NCI-H1436 (cell line): Measurements from ENCODE around the gene PLCG2.
"Not testable (repeated sequence)": the region's sequence is repeated elsewhere in the genome, so short reads cannot be mapped to it uniquely, and the experiment has no call there.

Experiments
- DNase-seq: peaks from one replicate; lab custom pipeline; 2025; lab: John Stamatoyannopoulos, UW

Gene PLCG2

DNA sequence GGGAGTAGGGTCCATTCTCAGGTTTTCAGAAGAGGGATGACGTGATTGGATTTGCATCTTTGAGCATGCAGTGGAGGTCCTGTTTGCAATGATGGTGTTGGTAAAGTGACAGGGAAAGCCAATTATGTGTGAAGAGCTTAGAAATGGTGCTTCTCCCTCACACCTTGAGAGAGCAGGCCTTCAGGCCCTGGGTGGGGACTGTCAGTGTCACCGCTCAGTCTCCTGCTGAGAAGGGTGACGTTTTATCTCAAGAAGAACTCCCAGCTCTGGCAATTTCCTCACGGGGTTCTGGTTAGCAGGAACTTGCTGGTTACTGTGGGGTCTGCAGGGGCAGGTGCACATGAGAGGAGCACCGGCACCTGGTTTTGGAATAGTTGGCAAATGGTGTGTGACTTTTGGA is 11.2 kb downstream of the PLCG2 start:
- DNase-seq = no peak

DNA sequence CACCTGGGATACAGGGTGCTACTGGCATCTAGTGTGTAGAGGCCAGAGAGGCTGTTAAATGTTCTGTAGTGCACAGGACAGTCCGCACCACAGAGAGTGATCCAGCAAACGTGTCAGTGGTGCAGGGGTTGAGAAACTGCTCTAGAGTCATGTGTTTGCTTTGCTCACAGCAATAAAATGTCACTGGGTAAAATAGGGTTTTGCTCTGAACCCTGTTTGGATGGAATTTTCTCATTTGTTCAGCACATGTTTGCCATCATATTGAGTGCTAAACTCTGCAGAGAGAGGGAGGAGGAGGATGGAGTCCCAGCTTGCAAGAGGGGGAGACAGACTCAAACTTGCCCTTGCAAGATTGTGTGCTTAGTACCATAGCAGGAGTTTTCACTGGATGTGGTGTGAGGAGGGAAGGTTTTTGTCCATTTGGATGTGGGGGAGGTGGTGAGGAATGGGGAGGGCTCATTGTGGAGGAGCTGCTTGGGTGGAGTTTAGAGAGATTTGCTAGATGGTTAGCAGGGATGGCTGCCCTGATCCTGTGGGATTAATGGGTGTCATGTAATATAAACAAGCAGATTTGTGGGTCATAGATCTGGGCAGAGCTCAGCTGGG is 11.8 kb downstream of the PLCG2 start:
- no peak for DNase-seq

DNA sequence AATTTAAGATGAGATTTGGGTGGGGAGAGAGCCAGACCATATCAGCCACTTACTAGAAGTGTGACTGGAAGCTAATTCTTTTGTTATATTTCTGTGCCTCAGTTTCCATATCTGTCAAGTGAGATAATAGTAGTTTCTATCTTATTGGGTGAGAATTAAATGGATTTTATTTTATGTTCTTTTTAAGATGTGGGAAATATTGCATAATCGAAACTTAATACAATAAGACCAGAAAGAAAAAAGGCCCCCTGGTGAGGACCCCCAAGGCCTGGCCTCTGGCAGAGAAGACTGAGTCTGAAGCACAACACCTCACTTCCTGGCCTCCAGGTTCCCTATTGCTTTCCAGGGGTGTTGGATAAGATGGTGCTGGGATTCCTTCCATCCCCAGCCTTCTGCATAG is 13.7 kb downstream of the PLCG2 start:
- DNase-seq = no peak

DNA sequence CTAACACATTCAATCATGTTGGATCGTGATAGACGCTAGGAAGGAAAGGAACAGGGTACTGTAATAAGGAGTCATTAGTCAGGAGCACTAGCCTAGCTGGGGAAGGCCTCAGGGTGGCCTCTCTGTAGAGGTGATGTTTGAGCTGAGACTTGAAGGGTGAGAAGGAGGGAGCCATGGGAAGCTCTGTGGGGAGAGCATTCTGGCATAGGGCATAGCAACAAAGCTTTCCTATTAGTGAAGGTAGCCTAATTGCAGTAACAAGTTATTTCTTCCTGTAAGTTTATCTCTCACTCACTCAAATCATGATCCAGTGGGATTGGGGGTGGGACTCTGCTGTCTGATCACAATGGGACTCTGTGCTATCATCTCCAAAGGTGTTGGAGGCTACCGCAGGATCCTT is 16.1 kb downstream of the PLCG2 start:
- DNase-seq = no peak

DNA sequence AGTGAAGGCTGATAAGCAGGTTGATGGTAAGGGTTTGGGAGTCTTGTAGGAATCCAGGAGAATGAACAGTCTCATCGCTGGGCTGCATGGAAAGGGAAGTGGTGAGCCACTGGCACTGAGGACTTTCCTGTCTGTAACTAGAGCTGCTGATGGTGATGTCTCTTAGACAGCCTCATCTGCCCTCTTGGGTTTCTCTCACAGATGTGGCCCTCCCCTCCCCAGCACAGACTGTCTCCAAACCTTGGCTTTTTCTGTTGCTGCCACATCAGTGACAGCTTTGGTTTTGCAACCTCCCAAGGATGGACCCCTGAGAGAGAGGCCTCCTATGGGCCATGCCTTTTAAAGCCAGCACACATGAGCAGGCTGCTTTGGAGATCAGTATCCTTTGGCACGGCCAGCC is 16.9 kb downstream of the PLCG2 start:
- no peak for DNase-seq

DNA sequence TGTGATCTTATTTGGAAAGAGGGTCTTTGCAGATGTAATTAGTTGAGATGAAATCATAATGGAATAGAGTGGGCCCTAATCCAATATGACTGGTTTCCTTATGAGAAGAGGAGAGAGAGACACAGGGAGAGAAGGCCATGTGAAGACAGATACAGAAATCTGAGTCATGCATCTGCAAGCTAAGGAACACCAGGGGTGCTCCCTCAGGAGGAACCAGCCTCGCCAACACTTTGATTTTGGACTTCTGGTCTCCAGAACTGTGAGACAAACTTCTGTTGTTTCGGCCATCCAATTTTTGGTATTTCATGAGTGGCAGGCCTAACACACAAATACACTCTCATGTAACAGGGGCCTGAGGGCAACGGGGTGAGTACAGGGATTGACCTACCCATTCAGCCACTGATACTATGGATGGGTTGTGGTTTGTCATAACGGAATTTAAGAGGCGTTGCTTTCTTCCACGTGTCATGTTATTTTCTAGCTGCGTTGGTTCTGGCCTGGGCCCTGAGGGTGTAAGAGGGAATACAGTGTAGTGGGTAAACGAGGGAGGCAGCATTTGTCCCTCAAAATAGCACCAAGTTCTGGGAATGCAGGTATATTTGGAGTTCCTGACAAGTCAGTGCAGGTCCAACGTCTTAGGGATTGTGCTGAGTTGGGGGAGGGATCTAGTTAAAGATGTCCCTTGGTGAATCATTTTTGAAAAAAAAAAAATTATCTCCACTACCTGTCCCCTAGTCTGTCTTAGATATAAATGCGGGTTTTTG is 17.7 kb downstream of the PLCG2 start:
- no peak for DNase-seq

DNA sequence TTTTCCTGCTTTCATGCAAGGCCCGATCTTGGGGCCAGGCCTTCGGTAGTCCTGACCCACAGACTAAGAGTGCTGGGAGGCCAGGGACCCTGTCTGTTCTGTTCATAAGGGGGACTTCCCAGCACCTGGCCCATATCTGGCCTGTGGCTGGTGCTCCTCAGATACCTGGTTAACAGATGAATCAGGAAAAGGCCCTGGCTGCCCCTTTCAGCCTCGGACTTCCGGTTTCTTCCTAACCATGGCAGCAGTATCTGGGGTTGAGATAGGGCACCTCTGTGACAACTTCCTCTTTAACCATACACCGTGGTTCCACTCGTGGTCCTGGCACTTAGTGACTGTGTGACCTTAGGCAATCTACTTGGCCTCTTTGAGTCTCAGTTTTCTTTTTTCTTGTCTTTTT is 18.4 kb downstream of the PLCG2 start:
- DNase-seq = no peak

DNA sequence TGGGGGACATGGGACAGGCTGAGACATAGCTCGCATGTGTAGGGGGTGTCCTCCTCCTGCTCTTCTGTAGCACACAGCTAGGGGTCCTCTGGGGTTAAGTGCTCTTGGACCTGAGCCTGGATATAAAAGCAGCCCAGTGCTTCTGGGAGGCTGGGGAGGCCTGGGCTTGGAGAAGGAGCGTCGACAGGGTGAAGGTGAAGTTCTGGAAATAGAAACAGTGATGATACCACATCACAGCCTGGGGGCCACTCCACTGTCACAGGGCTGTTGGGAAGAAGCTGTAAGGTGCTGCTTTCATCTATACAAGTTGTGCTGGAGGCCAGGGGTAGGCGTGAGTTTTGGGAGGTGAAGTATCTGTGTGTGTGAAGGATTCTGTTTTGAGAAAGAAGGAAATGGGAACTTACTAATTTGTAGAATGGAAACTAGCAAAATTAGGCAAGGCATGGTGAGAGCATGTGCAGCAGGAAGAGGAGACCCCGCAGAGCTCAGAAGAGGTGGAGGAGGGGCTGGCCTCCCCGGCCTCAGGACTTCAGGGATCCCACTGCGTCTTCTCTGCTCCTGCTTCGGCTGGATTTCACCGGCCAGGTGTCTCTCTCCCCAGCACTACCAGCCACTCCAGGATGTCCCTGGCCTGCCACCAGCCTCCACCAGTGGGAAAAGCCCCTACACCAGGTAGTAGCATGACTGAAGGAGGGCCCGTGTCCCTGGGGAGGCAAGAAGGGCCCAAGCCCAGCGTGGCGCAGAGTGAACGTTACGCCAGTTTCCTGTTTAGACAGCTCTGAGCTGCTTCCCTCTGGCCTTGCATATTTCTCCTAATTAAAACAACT is 19.4 kb downstream of the PLCG2 start:
- no peak for DNase-seq

DNA sequence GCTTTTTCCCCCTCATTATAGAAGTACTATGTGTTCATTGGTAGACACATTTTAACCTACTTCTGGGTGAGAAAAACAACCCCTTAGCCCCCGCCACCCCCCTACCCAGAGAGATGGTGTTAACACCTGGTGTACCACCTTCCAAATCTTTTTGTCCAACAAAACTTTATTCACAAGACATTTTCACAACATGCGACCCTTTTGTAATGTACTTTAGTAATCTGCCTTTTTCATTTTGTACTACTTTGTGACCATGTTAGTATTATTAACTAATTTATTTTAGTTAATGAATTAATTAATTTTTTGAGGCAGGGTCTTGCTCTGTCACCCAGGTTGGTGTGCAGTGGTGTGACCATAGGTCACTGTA is 20.0 kb downstream of the PLCG2 start:
- no peak for DNase-seq

DNA sequence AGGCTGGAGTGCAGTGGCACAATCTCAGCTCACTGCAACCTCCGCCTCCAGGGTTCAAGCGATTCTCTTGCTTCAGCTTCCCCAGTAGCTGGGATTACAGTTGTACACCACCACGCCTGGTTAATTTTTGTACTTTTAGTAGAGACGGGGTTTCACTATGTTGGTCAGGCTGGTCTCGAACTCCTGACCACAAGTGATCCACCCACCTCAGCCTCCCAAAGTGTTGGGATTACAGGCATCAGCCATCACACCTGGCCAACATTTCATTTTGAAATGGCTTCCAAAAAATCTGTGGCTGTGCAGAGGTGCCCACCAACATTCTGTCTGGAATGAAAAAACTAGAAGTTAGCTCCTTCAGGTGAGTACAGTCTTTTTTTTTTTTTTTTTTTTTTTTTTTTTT is 22.6 kb downstream of the PLCG2 start:
- DNase-seq = not testable (repeated sequence)

DNA sequence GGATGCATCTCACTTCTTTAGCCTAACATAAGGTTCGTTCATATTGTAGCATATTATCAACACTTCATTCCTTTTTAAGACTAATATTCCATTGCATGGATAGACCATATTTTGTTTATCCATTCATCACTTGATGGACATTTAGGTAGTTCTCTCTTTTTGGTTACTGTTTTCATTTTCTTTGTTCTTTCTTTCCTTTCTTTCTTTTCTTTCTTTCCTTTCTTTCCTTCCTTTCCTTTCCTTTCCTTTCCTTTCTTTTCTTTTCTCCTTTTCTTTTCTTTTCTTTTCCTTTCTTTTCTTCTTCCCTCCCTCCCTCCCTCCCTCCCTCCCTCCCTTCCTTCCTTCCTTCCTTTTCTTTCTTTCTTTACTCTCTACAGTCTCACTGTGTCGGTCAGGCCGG is 24.2 kb downstream of the PLCG2 start:
- no peak for DNase-seq

DNA sequence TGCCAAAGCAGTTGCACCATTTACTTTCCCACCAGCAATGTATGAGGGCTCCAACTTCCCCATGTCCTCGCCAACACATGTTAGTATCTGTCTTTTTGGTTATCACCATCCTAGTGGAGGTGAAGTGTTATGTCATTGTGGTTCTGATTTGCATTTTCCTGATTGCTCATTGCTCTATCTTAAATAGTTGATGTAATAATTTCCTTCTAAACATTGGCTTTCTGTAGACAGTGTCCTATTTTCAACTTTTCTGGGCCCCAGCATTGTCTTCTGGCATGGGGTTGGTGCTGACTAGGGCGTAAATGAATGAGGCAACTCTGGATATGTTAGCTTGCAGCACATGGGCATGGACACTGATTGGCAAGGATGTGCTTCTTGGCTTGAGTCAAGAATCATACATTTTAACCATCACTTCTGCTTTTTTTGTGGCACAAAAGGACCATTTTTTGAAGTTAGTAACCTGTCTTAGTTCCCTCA is 25.1 kb downstream of the PLCG2 start:
- no peak for DNase-seq

DNA sequence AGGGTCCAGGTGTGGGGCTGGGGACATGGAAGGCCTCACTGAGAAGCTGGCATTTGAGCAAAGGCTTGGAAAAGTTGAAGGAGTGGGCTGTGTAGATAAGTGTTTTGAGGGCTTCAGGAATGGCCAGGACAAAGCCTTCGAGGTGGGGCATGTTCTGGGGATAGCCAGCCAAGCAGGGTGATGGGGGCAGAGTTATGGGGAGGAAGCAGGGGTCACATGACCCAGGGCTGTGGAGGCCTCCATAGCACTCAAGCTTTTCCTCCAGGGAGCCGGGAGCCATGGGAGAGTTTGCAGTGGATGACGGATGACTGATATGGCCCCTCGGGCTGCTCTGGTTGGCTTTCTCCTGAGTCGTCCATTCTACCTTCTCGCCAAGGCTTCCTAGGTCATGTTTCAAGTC is 27.6 kb downstream of the PLCG2 start:
- DNase-seq = no peak

DNA sequence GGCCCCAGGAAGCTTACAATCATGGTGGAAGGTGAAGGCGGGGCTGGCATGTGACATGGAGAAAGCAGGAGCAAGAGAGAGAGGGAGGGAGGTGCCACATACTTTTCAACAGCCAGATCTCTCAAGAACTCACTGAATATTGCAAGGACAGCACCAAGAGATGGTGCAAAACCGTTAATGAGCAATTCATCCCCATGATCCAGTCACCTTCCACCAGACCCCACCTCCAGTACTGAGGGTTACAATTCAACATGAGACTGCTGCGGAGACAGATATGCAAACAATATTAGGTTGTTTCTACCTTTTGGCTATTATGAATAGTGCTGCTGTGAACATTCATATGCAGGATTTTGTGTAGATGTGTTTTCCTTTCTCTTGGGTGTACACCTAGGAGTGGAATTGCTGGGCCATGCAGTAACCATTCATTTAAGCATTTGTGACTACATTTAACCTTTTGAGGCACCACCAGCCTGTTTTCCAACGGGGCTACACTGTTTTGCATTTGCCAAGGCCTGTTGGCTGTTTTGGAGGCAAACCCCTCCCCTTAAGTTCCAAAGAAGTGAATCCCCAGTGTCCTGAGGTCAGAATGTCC is 28.8 kb downstream of the PLCG2 start:
- DNase-seq = no peak

DNA sequence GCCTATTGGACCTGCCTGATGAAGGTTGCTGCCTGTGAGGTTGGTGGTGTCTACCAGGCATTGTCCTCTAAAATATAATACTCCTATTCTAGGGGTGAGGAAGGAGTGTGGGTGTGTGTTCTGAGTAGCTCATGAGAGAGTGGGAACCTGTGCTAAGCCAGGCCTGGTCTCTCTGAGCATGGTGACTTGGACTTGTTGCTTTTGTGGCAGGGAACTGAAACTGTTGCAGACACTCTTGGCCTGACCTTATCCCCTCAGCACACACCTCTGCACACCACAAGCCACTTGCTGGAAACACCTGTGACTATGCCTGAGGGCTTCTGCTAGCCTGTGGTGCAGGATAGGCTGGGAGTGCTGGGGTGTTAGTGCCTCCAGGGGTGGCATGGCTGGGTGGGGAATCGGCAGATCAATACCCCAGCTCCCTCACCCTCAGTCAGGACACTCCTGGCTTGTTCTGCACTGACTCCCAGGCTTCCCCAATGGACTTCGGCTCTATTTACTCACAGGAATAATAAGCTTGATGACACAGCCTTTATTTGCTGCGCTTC is 29.9 kb downstream of the PLCG2 start:
- DNase-seq = no peak

DNA sequence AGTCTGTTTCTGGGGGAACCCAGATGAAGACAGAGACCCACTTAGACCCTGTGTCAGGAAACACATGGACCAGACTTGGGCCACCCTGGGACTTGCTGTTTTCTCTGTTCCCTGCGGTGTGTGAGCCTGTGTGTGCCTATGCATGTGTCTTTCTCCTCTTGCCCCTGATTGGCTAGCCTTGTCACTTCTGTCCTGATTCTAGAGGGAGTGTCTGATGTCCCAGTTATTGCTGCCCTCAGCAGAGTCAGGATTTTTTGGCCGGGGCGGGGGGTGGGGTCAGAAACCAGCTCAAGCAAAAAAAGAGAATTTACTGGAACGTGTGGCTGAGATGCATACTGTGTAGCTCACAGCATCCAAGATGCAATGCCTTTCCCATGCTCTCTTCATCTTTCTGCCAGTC is 30.5 kb downstream of the PLCG2 start:
- no peak for DNase-seq

DNA sequence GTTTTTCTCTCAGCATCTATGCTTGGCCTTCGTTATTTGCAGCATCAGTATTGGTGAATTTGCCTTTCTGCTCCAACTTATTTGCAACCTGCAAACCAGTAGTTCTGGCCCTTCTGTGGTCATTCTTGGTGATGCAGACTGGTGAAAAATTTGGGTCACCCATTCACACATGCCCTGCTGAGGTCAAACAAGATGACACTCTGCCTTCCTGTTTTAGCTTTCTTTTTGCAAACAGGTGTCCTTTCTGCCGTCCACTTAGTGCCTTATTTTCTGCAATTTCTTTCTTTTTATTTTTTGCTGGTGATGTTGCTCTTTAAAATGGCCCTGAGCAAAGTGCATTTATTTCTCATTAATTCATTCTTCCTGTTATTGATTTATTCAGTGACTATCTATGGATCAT is 31.3 kb downstream of the PLCG2 start:
- no peak for DNase-seq

DNA sequence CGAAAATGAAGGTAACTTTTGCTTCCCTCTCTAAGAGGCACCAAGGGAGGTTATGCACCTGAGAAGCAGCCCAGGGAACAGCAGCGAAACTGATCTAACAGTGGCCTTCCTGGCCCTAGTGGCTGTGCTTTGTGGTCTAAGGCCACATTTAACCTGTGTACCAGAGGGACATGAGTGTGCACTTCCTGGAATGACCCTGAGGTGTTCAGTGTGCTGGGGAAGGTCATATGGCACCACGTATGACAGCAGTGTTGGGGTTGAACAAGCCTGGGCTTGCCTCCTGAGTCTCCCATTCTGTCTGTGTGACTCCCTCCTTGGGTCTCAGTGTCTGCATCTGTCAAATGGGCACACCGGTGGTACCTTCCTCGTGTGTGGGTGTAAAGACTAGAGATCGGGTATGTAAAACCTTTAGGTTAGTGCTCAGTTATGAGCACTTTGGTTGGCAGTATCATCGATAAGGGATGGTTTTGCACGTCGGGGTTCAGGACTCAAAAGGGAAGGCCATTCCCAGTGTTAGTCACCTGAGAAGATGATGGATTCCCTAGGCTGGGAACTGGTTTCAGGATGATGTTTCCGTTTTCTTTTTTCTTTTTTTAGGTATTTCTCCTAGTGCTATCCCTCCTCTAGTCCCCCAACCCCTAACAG is 31.9 kb downstream of the PLCG2 start:
- DNase-seq = no peak

DNA sequence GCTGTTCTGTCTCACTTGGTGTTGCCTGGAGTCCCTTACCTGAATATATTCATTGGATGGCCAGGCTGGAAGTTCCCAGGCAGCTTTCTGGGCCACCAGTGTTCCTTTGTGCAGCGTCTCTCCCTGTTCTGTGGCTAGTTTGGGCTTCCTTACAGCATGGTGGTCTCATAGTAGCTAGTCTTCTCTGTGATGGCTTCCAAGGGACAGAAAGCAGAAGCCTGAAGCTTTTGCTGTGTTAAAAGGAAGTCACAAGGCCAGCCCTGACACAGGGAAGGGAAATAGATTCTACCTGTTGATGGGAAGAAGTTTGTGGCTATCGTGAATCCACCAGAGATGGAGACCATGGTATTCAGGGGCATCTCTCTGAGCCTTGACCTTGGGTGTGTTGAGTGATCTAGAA is 34.6 kb downstream of the PLCG2 start:
- no peak for DNase-seq

DNA sequence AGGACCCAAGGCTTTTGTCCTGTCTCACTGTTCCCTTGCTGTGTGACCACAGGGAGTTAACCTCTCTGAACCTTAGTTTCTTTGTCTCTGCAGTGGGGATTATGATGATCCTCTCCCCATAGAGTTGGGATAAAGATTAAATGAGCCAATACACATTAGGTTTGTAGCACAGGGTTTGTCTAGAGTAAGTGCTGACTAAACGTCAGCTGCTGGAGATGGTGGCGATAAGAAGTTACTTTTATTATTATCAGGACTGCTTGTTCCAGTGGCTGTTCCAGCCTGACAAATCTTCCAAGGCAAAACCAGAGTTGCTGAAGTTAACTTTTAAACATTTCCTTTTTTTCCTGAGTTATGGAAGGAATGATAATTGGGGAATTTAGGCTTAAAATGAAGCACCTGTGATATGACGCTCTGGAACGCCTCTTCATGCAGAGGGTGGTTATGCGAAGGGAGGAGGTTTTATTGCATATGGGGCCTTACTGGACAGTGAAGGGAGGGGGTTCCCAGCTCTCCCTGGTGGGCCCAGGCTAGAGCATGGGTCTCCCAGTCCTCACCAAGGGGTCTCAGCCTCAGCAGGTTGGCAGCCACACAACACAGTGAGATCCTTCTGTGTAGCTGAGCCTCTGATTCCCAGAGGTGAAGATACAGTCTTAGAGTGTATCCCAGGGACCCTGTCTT is 35.8 kb downstream of the PLCG2 start:
- no peak for DNase-seq

DNA sequence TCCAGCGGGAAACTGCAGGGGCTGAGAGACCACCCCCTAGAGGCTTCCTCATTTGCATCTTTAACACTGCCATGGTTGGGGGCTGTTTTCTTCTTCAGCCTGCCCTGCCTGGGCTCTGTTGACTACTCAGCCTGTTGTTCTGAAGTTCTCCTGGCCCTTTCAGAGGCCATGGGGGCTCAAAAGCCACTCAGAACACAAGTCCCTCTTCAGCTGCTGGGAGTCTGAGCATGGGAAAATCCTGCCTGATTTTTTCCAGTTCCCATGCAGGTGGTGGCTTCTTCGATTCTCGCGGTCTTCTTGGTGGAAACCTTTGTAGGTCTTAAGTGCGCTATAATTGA is 36.3 kb downstream of the PLCG2 start:
- no peak for DNase-seq

DNA sequence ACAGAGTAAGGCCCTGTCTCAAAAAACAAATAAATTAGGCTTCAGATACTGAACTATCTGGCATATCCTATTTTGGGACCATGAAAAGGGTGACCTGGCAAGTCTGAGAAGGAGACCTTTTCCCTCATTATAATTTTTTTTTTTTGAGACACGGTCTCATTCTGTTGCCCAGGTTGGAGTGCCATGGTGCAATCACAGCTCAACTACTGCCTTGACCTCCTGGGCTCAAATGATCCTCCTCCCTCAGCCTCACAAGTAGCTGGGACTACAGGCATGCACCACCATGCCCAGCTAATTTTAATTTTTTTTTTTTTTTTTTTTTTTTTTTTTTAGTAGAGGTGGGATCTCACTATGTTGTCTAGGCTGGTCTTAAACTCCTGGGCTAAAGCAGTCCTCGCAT is 37.3 kb downstream of the PLCG2 start:
- no peak for DNase-seq
